ENCODE results near the gene RABL2B.

The RABL2B gene

GRCh38 chr22:50722048-50722701 lies 61.3 kb downstream of the RABL2B start:
- no peak for DNase-seq

- no peak for DNase-seq
These were observed 62.1 kb downstream of the RABL2B start for GRCh38 chr22:50721257-50721844.

GRCh38 chr22:50720301-50721256 lies 62.9 kb downstream of the RABL2B start:
- DNase-seq, result no peak

GRCh38 chr22:50719814-50720300 lies 63.6 kb downstream of the RABL2B start:
- DNase-seq, result no peak

- DNase-seq, result no peak
These were observed 65.1 kb downstream of the RABL2B start for GRCh38 chr22:50718352-50718709.

GRCh38 chr22:50717709-50718351 lies 65.6 kb downstream of the RABL2B start:
- DNase-seq, result no peak

Measured in activated CD8-positive, alpha-beta memory T cell treated with anti-CD3 and anti-CD28 coated beads, Interleukin-2, amount 50 U/mL, for 48 hours (primary cell).